ENCODE results near the gene SSR3. TPM values are rescaled to one million over a fixed set of nuclear protein-coding genes. Genes with fewer than 3 reads are reported as not detected.

Gene SSR3
- total RNA-seq, 1 experiment from 2014 or later: 312 TPM

DNA sequence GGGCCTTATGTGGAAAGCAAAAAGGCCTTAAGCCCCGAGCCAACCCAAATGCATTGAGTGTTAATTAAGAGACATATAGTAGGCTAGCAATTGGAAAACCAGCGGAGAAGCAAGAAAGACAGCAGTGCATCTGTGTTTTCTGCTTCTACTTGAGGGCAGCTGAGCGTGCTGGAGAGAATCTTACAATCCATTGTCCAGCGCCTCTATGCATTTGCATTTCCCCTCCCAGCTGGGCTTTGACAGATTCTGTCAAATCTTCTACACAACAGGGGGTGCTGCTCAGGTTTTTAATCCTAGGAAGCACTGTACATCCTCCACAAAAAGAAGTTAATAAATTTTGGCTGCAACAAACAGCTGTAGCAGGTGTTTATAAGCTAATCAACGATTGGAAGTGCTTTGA, 23.9 kb downstream of the SSR3 start:
- no TSS peak for BruUV-seq (replicated peaks)
- Mint-ChIP-seq H3K9me3 (ENCODE audit: low read depth, unreplicated experiment) (no peaks in the 10 kb centered on the region), H3K4me1 (ENCODE audit: low read depth, unreplicated experiment) (peaks cover 12% of the 10 kb centered on the region), H3K27ac (ENCODE audit: unreplicated experiment) (no peak overlapping the region), H3K4me3 (ENCODE audit: low read depth, unreplicated experiment) (no peak overlapping the region), H3K36me3 (ENCODE audit: insufficient read depth, unreplicated experiment) (peaks cover 26% of the 10 kb centered on the region), H3K27me3 (ENCODE audit: unreplicated experiment) (no peaks in the 10 kb centered on the region)
- TF ChIP-seq, protein P1, sequence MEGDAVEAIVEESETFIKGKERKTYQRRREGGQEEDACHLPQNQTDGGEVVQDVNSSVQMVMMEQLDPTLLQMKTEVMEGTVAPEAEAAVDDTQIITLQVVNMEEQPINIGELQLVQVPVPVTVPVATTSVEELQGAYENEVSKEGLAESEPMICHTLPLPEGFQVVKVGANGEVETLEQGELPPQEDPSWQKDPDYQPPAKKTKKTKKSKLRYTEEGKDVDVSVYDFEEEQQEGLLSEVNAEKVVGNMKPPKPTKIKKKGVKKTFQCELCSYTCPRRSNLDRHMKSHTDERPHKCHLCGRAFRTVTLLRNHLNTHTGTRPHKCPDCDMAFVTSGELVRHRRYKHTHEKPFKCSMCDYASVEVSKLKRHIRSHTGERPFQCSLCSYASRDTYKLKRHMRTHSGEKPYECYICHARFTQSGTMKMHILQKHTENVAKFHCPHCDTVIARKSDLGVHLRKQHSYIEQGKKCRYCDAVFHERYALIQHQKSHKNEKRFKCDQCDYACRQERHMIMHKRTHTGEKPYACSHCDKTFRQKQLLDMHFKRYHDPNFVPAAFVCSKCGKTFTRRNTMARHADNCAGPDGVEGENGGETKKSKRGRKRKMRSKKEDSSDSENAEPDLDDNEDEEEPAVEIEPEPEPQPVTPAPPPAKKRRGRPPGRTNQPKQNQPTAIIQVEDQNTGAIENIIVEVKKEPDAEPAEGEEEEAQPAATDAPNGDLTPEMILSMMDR (IDR thresholded peaks at IDR 0.05; ENCODE audit: unreplicated experiment): no peak
- no peak for DNase-seq
- intact Hi-C loops (cut with micrococcal nuclease; ENCODE audit: unreplicated experiment): no loop called here
- CTCF ChIA-PET: no interaction called here

DNA sequence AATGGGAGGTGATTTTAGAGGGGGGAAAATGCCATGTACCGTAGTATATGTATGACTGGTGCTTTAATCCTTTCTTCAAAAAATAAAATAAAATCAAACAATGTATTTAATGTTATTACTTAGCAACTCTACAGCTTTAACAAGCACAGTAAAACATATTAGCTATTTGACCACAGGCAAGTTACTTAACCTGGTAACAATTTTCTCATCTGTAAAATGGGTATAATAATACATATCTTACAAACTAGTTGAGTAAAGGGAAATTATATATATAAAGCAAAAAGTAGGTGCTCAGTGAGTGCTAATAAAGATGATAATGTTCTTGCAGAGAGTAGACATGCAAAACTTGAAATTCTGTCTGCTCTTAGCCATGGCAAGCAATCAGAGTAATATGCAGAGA, 27.9 kb downstream of the SSR3 start:
- H3K27me3 Mint-ChIP-seq (ENCODE audit: unreplicated experiment): no peaks in the 10 kb centered on the region

DNA sequence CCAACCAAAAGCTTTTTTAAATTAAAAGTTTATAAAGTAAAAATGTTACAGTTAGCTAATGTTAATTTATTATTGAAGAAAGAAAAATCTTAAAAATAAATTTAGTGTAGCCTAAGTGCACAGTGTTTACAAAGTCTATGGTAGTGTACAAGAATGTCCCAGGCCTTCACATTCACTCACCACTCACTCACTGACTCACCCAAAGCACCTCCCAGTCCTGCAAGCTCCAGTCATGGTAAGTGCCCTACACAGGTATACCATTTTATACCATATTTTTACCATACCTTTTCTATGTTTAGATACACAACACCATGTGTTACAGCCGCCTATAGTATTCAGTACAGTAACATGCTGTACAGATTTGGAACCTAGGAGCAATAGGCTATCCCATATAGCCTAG, 29.1 kb downstream of the SSR3 start:
- no TSS peak for BruUV-seq (replicated peaks)
- no peaks in the 10 kb centered on the region for H3K27me3 Mint-ChIP-seq (ENCODE audit: unreplicated experiment)
- TF ChIP-seq, protein P1 (IDR thresholded peaks at IDR 0.05; ENCODE audit: unreplicated experiment): no peak
- no peak overlapping the region for H3K4me3 Mint-ChIP-seq (ENCODE audit: low read depth, unreplicated experiment)
- no peak overlapping the region for H3K27ac Mint-ChIP-seq (ENCODE audit: unreplicated experiment)
- intact Hi-C loops (cut with micrococcal nuclease; ENCODE audit: unreplicated experiment): no loop called here
- H3K9me3 Mint-ChIP-seq (ENCODE audit: low read depth, unreplicated experiment): no peaks in the 10 kb centered on the region
- no peaks in the 10 kb centered on the region for H3K4me1 Mint-ChIP-seq (ENCODE audit: low read depth, unreplicated experiment)
- no peaks in the 10 kb centered on the region for H3K36me3 Mint-ChIP-seq (ENCODE audit: insufficient read depth, unreplicated experiment)
- DNase-seq: no peak
- CTCF ChIA-PET: interaction anchor here (0.7 to 1.2 kb wide), 2 partner anchors 16 to 121 kb away, joined by 3 to 4 read pairs; no protein-coding TSS in a partner anchor

More for the DNA sequence above, 27.9 kb downstream of the SSR3 start:
- H3K36me3 Mint-ChIP-seq (ENCODE audit: insufficient read depth, unreplicated experiment): no peaks in the 10 kb centered on the region
- no peak overlapping the region for H3K27ac Mint-ChIP-seq (ENCODE audit: unreplicated experiment)
- no peak for DNase-seq
- TF ChIP-seq, protein P1 (IDR thresholded peaks at IDR 0.05; ENCODE audit: unreplicated experiment): no peak
- BruUV-seq (replicated peaks): no TSS peak
- no peaks in the 10 kb centered on the region for H3K9me3 Mint-ChIP-seq (ENCODE audit: low read depth, unreplicated experiment)
- H3K4me3 Mint-ChIP-seq (ENCODE audit: low read depth, unreplicated experiment): no peak overlapping the region
- no peaks in the 10 kb centered on the region for H3K4me1 Mint-ChIP-seq (ENCODE audit: low read depth, unreplicated experiment)
- CTCF ChIA-PET: no interaction called here
- intact Hi-C loops (cut with micrococcal nuclease; ENCODE audit: unreplicated experiment): no loop called here

DNA sequence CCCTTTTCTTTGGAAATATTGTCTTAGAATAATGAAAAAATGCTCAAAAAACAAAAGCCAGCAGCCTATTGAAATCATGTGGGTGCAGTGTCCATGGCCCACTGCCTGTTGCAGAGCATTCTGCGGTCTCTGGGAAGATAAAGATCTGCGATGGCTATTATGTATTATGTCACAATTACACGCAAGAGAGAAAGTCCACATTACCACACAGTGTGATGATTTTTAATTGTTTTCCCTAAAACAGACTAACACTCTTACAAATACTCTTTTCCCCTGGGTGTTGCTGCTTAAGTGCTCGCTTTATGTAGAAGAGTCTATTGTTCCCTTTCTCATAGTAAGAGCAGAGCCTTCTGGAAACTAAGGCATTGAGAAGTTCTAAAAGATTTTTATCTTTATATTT, 32.2 kb downstream of the SSR3 start:
- intact Hi-C loops (cut with micrococcal nuclease; ENCODE audit: unreplicated experiment): no loop called here
- TF ChIP-seq, protein P1 (IDR thresholded peaks at IDR 0.05; ENCODE audit: unreplicated experiment): no peak
- H3K9me3 Mint-ChIP-seq (ENCODE audit: low read depth, unreplicated experiment): no peaks in the 10 kb centered on the region
- H3K36me3 Mint-ChIP-seq (ENCODE audit: insufficient read depth, unreplicated experiment): no peaks in the 10 kb centered on the region
- BruUV-seq (replicated peaks): no TSS peak
- no peak for DNase-seq
- no peak overlapping the region for H3K27ac Mint-ChIP-seq (ENCODE audit: unreplicated experiment)
- CTCF ChIA-PET: interaction anchor here (0.7 kb wide), 1 partner anchor 13 kb away, joined by 3 read pairs; no protein-coding TSS in a partner anchor
- no peaks in the 10 kb centered on the region for H3K4me1 Mint-ChIP-seq (ENCODE audit: low read depth, unreplicated experiment)
- no peak overlapping the region for H3K4me3 Mint-ChIP-seq (ENCODE audit: low read depth, unreplicated experiment)
- no peaks in the 10 kb centered on the region for H3K27me3 Mint-ChIP-seq (ENCODE audit: unreplicated experiment)
